ENCODE data around the gene NATD1.

- TF ChIP-seq EP300 (IDR thresholded peaks at IDR 0.05) (no peak), CTCF (IDR thresholded peaks at IDR 0.05) (no peak), POLR2A (IDR thresholded peaks at IDR 0.05) (no peak), POLR2AphosphoS5 (IDR thresholded peaks at IDR 0.05) (no peak)
Measured at GRCh38 chr17:21299981-21300600, 46.9 kb upstream of the NATD1 start.
